ENCODE data around the gene C21orf58. TPM values are rescaled to one million over a fixed set of nuclear protein-coding genes. Genes with fewer than 3 reads are reported as not detected.
A peak's percentile ranks its signal among the peaks of the same experiment; 100 is the strongest.

C21orf58 gene
- total RNA-seq, 1 experiment from 2014 or later = 15.3 TPM

DNA sequence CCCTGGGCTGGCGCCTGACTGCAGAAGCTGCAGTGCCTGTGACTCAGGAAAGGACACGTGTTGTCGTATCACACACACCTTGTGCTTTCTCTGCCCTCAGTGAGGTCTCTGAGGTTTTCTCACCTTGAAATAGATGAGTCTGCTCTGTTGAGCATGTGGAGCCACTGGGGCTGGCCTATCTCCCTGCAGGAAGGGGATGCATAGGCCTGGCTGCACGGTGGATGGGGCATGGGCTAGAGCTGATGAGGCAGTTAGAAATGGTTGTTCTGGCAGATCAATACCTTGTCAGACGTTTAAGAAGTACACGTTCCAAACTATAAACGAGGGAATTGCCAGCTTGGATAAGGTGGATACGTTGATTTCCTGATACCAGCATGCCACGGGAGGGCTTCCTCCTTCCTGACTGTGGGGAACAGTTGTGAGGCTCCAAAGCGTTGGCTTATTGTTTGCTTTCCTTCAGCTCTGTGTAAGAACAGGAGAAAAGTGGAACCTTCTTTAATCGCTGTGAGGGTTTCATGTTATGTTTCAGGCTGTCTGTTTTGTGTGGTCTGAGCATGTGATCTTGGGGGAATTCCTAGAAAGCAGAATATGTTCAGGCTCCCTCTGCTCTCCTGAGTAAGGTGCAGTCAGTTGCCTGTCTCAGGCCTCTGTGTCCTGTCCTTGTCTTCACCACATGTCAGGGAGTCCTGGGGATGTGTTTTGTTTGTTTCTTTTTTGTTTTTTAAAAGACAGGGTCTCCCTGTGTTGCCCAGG lies 45.0 kb upstream of the C21orf58 start:
- CTCF ChIA-PET = no interaction called here
- H2AFZ ChIP-seq (ENCODE audit: low read length) = no peak overlapping the region
- intact Hi-C loops (cut with micrococcal nuclease) = no loop called here
- H3K4me1 ChIP-seq (ENCODE audit: insufficient read depth, low read length) = no peaks in the 10 kb centered on the region
- no peaks in the 10 kb centered on the region for H3K27me3 ChIP-seq (ENCODE audit: low read length)
- H3K4me3 ChIP-seq (ENCODE audit: low read length) = no peak overlapping the region
- POLR2A ChIA-PET (ENCODE audit: unreplicated experiment) = no interaction called here
- H3K9ac ChIP-seq (ENCODE audit: low read length) = no peak overlapping the region
- H3K27ac ChIP-seq (ENCODE audit: low read length) = no peak overlapping the region
- no peaks in the 10 kb centered on the region for H3F3A ChIP-seq (ENCODE audit: low read length, unreplicated experiment)
- H3K4me2 ChIP-seq (ENCODE audit: low read length) = no peak overlapping the region
- TF ChIP-seq, protein P1, sequence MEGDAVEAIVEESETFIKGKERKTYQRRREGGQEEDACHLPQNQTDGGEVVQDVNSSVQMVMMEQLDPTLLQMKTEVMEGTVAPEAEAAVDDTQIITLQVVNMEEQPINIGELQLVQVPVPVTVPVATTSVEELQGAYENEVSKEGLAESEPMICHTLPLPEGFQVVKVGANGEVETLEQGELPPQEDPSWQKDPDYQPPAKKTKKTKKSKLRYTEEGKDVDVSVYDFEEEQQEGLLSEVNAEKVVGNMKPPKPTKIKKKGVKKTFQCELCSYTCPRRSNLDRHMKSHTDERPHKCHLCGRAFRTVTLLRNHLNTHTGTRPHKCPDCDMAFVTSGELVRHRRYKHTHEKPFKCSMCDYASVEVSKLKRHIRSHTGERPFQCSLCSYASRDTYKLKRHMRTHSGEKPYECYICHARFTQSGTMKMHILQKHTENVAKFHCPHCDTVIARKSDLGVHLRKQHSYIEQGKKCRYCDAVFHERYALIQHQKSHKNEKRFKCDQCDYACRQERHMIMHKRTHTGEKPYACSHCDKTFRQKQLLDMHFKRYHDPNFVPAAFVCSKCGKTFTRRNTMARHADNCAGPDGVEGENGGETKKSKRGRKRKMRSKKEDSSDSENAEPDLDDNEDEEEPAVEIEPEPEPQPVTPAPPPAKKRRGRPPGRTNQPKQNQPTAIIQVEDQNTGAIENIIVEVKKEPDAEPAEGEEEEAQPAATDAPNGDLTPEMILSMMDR (conservative IDR thresholded peaks at IDR 0.05; ENCODE audit: low read depth, low read length) = no peak
- TF ChIP-seq EZH2phosphoT487 (IDR thresholded peaks at IDR 0.05; ENCODE audit: borderline replicate concordance, low read length) (no peak), EZH2 (IDR thresholded peaks at IDR 0.05; ENCODE audit: low read length, unreplicated experiment) (no peak)
- H3K36me3 ChIP-seq (ENCODE audit: low read depth, low read length) = peaks cover 26% of the 10 kb centered on the region
- ATAC-seq (no peak), DNase-seq (no peak)
- BruUV-seq (replicated peaks) = no TSS peak
- peaks cover 44% of the 10 kb centered on the region for H3K79me2 ChIP-seq (ENCODE audit: low read length)
- H3K9me2 ChIP-seq (replicated peaks; ENCODE audit: low read length) = no peaks in the 10 kb centered on the region
- no peaks in the 10 kb centered on the region for H3K9me3 ChIP-seq (ENCODE audit: low read length)
- peaks cover 10% of the 10 kb centered on the region; the same call in 1 of the 2 replicates for H4K20me1 ChIP-seq (ENCODE audit: low read length)

DNA sequence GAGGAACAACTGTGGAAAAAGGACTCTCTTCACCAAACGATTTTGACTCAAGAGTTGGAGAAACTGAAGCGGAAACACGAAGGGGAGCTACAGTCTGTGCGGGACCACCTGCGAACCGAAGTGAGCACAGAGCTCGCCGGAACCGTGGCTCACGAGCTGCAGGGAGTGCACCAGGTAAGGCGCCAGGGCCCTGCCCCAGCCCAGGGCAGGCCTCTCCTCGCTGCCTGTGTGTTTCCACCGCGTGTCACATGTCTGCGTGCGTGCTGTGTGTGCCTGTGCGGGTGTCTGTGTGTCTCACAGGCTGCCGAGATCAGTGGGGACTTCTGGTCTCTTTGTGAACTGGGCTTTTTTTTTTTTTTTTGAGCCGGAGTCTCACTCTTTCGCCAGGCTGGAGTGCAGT lies 43.3 kb upstream of the C21orf58 start:
- no peak for ATAC-seq
- H3K27me3 ChIP-seq (ENCODE audit: low read length) = no peaks in the 10 kb centered on the region
- H2AFZ ChIP-seq (ENCODE audit: low read length) = no peak overlapping the region
- DNase-seq = no peak
- H3K4me3 ChIP-seq (ENCODE audit: low read length) = no peak overlapping the region
- peaks cover 31% of the 10 kb centered on the region for H3K79me2 ChIP-seq (ENCODE audit: low read length)
- H3K9me2 ChIP-seq (replicated peaks; ENCODE audit: low read length) = no peaks in the 10 kb centered on the region
- no peak overlapping the region for H3K4me2 ChIP-seq (ENCODE audit: low read length)
- ChIA-PET CTCF (no interaction called here), POLR2A (ENCODE audit: unreplicated experiment) (no interaction called here)
- H3K9me3 ChIP-seq (ENCODE audit: low read length) = no peaks in the 10 kb centered on the region
- H3K4me1 ChIP-seq (ENCODE audit: insufficient read depth, low read length) = no peaks in the 10 kb centered on the region
- no TSS peak for BruUV-seq (replicated peaks)
- no peaks in the 10 kb centered on the region for H3F3A ChIP-seq (ENCODE audit: low read length, unreplicated experiment)
- intact Hi-C loops (cut with micrococcal nuclease) = no loop called here
- peaks cover 2% of the 10 kb centered on the region; the same call in 1 of the 2 replicates for H4K20me1 ChIP-seq (ENCODE audit: low read length)
- peaks cover 31% of the 10 kb centered on the region for H3K36me3 ChIP-seq (ENCODE audit: low read depth, low read length)
- no peak overlapping the region for H3K9ac ChIP-seq (ENCODE audit: low read length)
- no peak overlapping the region for H3K27ac ChIP-seq (ENCODE audit: low read length)
- TF ChIP-seq EZH2phosphoT487 (IDR thresholded peaks at IDR 0.05; ENCODE audit: borderline replicate concordance, low read length) (no peak), EZH2 (IDR thresholded peaks at IDR 0.05; ENCODE audit: low read length, unreplicated experiment) (no peak)
- TF ChIP-seq, protein P1 (conservative IDR thresholded peaks at IDR 0.05; ENCODE audit: low read depth, low read length) = no peak

DNA sequence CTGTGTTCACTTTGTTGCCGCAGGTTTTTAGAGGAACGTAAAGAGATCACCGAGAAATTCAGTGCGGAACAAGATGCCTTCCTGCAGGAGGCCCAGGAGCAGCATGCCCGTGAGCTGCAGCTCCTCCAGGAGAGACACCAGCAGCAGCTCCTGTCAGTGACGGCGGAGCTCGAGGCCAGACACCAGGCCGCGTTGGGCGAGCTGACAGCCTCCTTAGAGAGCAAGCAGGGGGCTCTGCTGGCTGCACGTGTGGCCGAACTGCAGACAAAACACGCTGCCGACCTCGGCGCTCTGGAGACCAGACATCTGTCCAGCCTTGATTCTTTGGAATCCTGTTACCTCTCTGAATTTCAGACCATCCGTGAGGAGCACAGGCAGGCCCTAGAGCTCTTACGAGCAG lies 42.9 kb upstream of the C21orf58 start:
- H3K4me1 ChIP-seq (ENCODE audit: insufficient read depth, low read length) = no peaks in the 10 kb centered on the region
- H2AFZ ChIP-seq (ENCODE audit: low read length) = no peak overlapping the region
- no peaks in the 10 kb centered on the region for H3F3A ChIP-seq (ENCODE audit: low read length, unreplicated experiment)
- H3K27me3 ChIP-seq (ENCODE audit: low read length) = no peaks in the 10 kb centered on the region
- no peak overlapping the region for H3K9ac ChIP-seq (ENCODE audit: low read length)
- no peaks in the 10 kb centered on the region for H3K9me3 ChIP-seq (ENCODE audit: low read length)
- TF ChIP-seq EZH2 (IDR thresholded peaks at IDR 0.05; ENCODE audit: low read length, unreplicated experiment) (no peak), EZH2phosphoT487 (IDR thresholded peaks at IDR 0.05; ENCODE audit: borderline replicate concordance, low read length) (no peak)
- TF ChIP-seq, protein P1 (conservative IDR thresholded peaks at IDR 0.05; ENCODE audit: low read depth, low read length) = no peak
- POLR2A ChIA-PET (ENCODE audit: unreplicated experiment) = no interaction called here
- no peak overlapping the region for H3K4me3 ChIP-seq (ENCODE audit: low read length)
- CTCF ChIA-PET = no interaction called here
- intact Hi-C loops (cut with micrococcal nuclease) = no loop called here
- no peak overlapping the region for H3K27ac ChIP-seq (ENCODE audit: low read length)
- H3K36me3 ChIP-seq (ENCODE audit: low read depth, low read length) = peaks cover 28% of the 10 kb centered on the region
- ATAC-seq (no peak), DNase-seq (no peak)
- peaks cover 27% of the 10 kb centered on the region for H3K79me2 ChIP-seq (ENCODE audit: low read length)
- H4K20me1 ChIP-seq (ENCODE audit: low read length) = no peaks in the 10 kb centered on the region; the same call in 1 of the 2 replicates
- TSS peak; percentile 32 for BruUV-seq (replicated peaks)
- H3K4me2 ChIP-seq (ENCODE audit: low read length) = no peak overlapping the region
- H3K9me2 ChIP-seq (replicated peaks; ENCODE audit: low read length) = no peaks in the 10 kb centered on the region
